Hepatic stellate cell (primary cell): ENCODE measurements around the gene PLEKHB2.
"Not testable (repeated sequence)": the region's sequence is repeated elsewhere in the genome, so short reads cannot be mapped to it uniquely, and the experiment has no call there.

ENCODE experiments used
- DNase-seq: peaks from one replicate; pipeline ENCODE4 v3.0.0; 2011; ENCODE audit warnings: low spot score

PLEKHB2 gene

GRCh38 chr2:131093696-131094462, 11.3 kb upstream of the PLEKHB2 start:
- no peak for DNase-seq

GRCh38 chr2:131094463-131095281, 10.5 kb upstream of the PLEKHB2 start:
- no peak for DNase-seq

GRCh38 chr2:131103165-131103564, 2.0 kb upstream of the PLEKHB2 start:
- no peak for DNase-seq

- peak; percentile 75 for DNase-seq
These were observed 515 bp upstream of the PLEKHB2 start for GRCh38 chr2:131104487-131105155.

- DNase-seq = peak; percentile 72
These were observed 1.0 kb downstream of the PLEKHB2 start for GRCh38 chr2:131105950-131106801.

GRCh38 chr2:131112529-131112928, 7.4 kb downstream of the PLEKHB2 start:
- DNase-seq = no peak

- DNase-seq = no peak
These were observed 8.6 kb downstream of the PLEKHB2 start for GRCh38 chr2:131113566-131114227.

- not testable (repeated sequence) for DNase-seq
These were observed 9.8 kb downstream of the PLEKHB2 start for GRCh38 chr2:131114950-131115349.

- DNase-seq = no peak
These were observed 10.6 kb downstream of the PLEKHB2 start for GRCh38 chr2:131115752-131116151.

GRCh38 chr2:131120815-131121317, 15.7 kb downstream of the PLEKHB2 start:
- no peak for DNase-seq

GRCh38 chr2:131121464-131121863, 16.3 kb downstream of the PLEKHB2 start:
- DNase-seq = no peak

- DNase-seq = no peak
These were observed 17.4 kb downstream of the PLEKHB2 start for GRCh38 chr2:131122496-131122895.

- DNase-seq = no peak
These were observed 18.1 kb downstream of the PLEKHB2 start for GRCh38 chr2:131123192-131123591.

- no peak for DNase-seq
These were observed 20.1 kb downstream of the PLEKHB2 start for GRCh38 chr2:131125195-131125757.

- DNase-seq = no peak
These were observed 21.3 kb downstream of the PLEKHB2 start for GRCh38 chr2:131126436-131126835.

GRCh38 chr2:131127076-131127475, 21.9 kb downstream of the PLEKHB2 start:
- DNase-seq = no peak

- DNase-seq = no peak
These were observed 22.8 kb downstream of the PLEKHB2 start for GRCh38 chr2:131127981-131128380.

- no peak for DNase-seq
These were observed 25.1 kb downstream of the PLEKHB2 start for GRCh38 chr2:131130298-131130596.

- DNase-seq = no peak
These were observed 27.6 kb downstream of the PLEKHB2 start for GRCh38 chr2:131132729-131133128.

GRCh38 chr2:131140581-131140980, 35.4 kb downstream of the PLEKHB2 start:
- no peak for DNase-seq

GRCh38 chr2:131142849-131143248, 37.7 kb downstream of the PLEKHB2 start:
- DNase-seq = no peak
